ENCODE data around the gene FDXR. TPM values are rescaled to one million over a fixed set of nuclear protein-coding genes. Genes with fewer than 3 reads are reported as not detected.

Gene FDXR
- total and polyA plus RNA-seq, 4 donors = 3.9 to 10.1 (median 4.6) TPM

DNA sequence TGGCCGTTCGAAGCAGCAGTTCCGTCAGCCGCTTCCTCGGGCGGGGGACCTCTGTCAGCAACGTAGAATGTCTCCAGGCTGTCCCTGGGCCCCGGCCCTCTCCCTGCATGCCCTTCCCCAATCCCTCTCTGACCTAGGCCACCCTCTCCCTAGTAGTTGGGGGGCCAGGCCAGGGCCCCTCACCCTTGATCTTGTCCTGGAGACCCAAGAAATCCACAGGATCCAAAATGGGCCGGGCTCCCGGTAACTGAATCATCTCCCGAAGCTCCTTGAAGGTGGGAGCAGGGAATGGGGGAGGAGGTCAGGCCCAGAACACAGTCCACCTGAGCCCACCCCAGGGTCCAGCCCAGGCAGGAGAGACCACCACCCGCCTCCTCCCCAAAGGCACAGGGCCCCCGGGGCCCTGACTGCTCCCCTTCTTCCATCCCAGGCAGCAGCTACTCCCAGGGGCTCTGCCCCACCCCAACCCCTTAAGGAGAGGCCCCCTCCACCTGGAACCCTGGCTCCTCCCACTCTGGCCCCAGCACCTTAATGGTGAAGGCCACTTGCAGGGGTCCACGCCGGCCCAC lies 8.4 kb downstream of the FDXR start (continued):
- TF ChIP-seq YY1 (IDR thresholded peaks at IDR 0.05) = no peak

DNA sequence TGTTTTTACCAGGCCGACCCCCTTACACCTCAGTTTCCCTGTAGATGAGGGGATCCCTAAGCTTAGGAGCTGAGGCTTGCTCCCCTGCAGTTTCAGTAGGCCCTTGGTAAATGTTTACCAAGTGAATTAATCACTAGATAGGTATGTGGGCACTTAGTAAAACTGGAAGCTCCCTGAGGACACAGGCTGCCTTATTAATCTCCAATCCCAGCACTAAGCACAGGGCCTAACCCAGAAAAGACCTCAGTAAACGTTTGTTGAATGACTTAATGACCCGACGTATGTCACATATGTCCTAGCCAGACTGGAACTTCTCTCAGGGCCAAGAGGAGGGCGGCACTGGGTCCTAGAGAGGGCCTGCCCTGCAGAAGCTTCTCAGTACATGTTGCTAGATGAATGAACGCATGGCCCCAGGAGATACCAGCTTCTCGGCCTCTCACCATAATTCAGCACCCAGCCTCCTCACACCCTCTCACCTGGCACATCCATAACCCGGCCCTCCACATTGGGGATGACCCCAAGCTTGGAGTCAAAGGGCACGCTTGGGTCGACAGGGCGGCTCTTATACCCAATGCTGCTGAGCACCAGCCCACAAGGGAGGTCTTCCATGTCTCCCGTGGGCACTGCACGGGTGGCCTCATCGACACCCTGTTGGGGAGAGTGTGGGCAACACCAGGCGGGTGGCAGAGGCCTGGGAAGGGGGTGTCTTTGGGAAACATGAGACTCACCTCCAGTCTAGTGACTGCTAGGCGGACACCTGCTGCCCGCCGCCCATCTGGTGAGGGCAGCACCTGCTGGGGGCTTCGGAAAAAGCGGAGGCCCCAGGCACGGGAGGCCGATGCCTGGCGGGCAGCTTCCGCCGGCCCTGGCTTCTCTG lies 9.1 kb downstream of the FDXR start:
- Histone ChIP-seq H3K4me3 (ENCODE audit: low read depth in 1 of 3, low read length in 3 of 3) (no peak overlapping the region), H3K9me3 (ENCODE audit: control insufficient read depth in 4 of 4, low read length in 3 of 4) (no peaks in the 10 kb centered on the region), H3K36me3 (ENCODE audit: control insufficient read depth in 4 of 4, insufficient read depth in 3 of 4, low read depth in 1 of 4, low read length in 3 of 4) (no peaks in the 10 kb centered on the region), H3K27me3 (ENCODE audit: control insufficient read depth in 4 of 4, insufficient read depth in 4 of 4, low read length in 3 of 4) (peaks cover 0 to 6% (median 0%) of the 10 kb centered on the region in 4 donors), H3K4me1 (ENCODE audit: control insufficient read depth in 4 of 4, insufficient read depth in 4 of 4, low read length in 3 of 4) (peaks cover 8 to 25% (median 14%) of the 10 kb centered on the region in 4 donors), H3K27ac (ENCODE audit: low read depth in 1 of 2, low read length in 2 of 2) (no peak overlapping the region), H3K9ac (ENCODE audit: low read depth in 1 of 2, low read length in 2 of 2) (no peak overlapping the region)
- no peak for DNase-seq (ENCODE audit: low spot score)
- TF ChIP-seq FOXA2 (IDR thresholded peaks at IDR 0.05) (no peak), YY1 (IDR thresholded peaks at IDR 0.05) (no peak), GABPA (IDR thresholded peaks at IDR 0.05 in 1 of 2, conservative IDR thresholded peaks at IDR 0.05 in 1 of 2) (no peak), TAF1 (conservative IDR thresholded peaks at IDR 0.05) (no peak), HNF4G (IDR thresholded peaks at IDR 0.05) (no peak), RXRA (IDR thresholded peaks at IDR 0.05) (no peak), RAD21 (IDR thresholded peaks at IDR 0.05) (no peak), NR2F2 (IDR thresholded peaks at IDR 0.05) (no peak), HNF4A (conservative IDR thresholded peaks at IDR 0.05) (no peak), JUND (IDR thresholded peaks at IDR 0.05) (no peak), FOXA1 (IDR thresholded peaks at IDR 0.05) (no peak), SP1 (IDR thresholded peaks at IDR 0.05) (no peak), EGR1 (IDR thresholded peaks at IDR 0.05; ENCODE audit: low read depth in 2 of 2) (no peak)
- TF ChIP-seq, protein P1, sequence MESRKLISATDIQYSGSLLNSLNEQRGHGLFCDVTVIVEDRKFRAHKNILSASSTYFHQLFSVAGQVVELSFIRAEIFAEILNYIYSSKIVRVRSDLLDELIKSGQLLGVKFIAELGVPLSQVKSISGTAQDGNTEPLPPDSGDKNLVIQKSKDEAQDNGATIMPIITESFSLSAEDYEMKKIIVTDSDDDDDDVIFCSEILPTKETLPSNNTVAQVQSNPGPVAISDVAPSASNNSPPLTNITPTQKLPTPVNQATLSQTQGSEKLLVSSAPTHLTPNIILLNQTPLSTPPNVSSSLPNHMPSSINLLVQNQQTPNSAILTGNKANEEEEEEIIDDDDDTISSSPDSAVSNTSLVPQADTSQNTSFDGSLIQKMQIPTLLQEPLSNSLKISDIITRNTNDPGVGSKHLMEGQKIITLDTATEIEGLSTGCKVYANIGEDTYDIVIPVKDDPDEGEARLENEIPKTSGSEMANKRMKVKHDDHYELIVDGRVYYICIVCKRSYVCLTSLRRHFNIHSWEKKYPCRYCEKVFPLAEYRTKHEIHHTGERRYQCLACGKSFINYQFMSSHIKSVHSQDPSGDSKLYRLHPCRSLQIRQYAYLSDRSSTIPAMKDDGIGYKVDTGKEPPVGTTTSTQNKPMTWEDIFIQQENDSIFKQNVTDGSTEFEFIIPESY (IDR thresholded peaks at IDR 0.05) = no peak
- TF ChIP-seq, protein P2, sequence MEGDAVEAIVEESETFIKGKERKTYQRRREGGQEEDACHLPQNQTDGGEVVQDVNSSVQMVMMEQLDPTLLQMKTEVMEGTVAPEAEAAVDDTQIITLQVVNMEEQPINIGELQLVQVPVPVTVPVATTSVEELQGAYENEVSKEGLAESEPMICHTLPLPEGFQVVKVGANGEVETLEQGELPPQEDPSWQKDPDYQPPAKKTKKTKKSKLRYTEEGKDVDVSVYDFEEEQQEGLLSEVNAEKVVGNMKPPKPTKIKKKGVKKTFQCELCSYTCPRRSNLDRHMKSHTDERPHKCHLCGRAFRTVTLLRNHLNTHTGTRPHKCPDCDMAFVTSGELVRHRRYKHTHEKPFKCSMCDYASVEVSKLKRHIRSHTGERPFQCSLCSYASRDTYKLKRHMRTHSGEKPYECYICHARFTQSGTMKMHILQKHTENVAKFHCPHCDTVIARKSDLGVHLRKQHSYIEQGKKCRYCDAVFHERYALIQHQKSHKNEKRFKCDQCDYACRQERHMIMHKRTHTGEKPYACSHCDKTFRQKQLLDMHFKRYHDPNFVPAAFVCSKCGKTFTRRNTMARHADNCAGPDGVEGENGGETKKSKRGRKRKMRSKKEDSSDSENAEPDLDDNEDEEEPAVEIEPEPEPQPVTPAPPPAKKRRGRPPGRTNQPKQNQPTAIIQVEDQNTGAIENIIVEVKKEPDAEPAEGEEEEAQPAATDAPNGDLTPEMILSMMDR (IDR thresholded peaks at IDR 0.05; ENCODE audit: low read depth, low read length, missing input control) = no peak
- TF ChIP-seq, protein P3, sequence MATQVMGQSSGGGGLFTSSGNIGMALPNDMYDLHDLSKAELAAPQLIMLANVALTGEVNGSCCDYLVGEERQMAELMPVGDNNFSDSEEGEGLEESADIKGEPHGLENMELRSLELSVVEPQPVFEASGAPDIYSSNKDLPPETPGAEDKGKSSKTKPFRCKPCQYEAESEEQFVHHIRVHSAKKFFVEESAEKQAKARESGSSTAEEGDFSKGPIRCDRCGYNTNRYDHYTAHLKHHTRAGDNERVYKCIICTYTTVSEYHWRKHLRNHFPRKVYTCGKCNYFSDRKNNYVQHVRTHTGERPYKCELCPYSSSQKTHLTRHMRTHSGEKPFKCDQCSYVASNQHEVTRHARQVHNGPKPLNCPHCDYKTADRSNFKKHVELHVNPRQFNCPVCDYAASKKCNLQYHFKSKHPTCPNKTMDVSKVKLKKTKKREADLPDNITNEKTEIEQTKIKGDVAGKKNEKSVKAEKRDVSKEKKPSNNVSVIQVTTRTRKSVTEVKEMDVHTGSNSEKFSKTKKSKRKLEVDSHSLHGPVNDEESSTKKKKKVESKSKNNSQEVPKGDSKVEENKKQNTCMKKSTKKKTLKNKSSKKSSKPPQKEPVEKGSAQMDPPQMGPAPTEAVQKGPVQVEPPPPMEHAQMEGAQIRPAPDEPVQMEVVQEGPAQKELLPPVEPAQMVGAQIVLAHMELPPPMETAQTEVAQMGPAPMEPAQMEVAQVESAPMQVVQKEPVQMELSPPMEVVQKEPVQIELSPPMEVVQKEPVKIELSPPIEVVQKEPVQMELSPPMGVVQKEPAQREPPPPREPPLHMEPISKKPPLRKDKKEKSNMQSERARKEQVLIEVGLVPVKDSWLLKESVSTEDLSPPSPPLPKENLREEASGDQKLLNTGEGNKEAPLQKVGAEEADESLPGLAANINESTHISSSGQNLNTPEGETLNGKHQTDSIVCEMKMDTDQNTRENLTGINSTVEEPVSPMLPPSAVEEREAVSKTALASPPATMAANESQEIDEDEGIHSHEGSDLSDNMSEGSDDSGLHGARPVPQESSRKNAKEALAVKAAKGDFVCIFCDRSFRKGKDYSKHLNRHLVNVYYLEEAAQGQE (IDR thresholded peaks at IDR 0.05) = no peak
- TF ChIP-seq, protein P4, sequence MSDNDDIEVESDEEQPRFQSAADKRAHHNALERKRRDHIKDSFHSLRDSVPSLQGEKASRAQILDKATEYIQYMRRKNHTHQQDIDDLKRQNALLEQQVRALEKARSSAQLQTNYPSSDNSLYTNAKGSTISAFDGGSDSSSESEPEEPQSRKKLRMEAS (IDR thresholded peaks at IDR 0.05) = no peak
- TF ChIP-seq, protein P5, sequence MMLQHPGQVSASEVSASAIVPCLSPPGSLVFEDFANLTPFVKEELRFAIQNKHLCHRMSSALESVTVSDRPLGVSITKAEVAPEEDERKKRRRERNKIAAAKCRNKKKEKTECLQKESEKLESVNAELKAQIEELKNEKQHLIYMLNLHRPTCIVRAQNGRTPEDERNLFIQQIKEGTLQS (IDR thresholded peaks at IDR 0.05) = no peak
- WGBS = 94% methylated on average over 25 of the region's 25 CpGs

Data from liver (tissue), 9 donors.